GM21717 (cell line): ENCODE data around the gene PUM1.

Experiments used
- ATAC-seq: cut with Tn5 transposase; IDR thresholded peaks from one replicate; pipeline ENCODE4 v1.9.1; 2021; ENCODE audit warnings: mild to moderate bottlenecking, moderate library complexity; ENCODE audit not compliant: unreplicated experiment

PUM1 gene

DNA sequence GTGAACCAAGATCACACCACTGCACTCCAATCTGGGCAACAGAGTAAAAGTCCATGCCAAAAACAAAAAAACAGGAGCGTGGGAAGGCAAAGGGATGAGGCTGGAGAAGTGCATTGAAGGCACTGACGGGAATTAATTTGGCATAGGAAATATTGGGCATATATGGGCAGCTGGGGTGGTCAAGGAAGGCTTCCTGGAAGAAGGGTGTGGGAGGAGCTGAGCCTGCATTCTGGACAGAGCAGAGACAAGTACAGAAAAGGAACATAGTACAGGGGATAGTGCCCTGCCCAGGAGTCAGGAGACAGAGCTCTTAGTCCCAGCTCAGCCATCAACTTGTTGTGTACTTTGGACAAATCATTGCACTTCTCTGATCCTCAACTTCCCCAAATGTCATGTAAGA lies 168.6 kb downstream of the PUM1 start:
- no peak for ATAC-seq

DNA sequence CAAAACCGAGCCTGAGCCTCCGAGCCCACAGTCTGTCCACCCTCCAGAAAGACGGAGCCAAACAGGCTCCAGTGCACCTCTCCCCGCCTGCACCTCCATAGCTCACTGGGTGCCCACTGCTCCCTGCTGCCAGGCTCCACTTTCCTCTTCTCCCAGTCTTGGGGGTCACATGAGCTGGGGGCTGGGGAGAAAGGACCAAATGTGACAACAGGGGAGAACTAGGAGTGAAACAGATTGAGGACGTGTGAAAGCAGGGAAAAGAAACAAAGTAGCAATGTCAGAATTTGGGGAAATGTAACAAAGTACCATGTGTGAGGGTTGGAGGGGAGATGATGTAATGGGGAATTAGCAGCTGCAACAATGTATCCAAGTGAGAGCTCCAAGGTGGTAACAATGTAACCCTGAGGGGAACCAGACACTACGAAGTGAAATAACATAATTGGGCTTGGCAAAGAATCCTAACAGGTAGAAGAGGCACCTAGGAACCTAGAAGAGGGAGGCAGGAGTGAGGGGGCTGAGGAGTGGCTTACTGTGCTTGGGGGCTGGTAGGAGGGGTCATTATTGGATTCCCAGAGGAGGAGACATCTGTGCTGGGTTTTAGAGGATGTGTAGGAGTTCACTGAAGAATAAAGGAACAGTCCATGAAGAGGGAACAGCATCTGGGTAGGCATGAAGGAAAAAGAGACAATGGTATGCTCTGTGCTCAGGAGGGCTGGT lies 169.4 kb downstream of the PUM1 start:
- no peak for ATAC-seq

DNA sequence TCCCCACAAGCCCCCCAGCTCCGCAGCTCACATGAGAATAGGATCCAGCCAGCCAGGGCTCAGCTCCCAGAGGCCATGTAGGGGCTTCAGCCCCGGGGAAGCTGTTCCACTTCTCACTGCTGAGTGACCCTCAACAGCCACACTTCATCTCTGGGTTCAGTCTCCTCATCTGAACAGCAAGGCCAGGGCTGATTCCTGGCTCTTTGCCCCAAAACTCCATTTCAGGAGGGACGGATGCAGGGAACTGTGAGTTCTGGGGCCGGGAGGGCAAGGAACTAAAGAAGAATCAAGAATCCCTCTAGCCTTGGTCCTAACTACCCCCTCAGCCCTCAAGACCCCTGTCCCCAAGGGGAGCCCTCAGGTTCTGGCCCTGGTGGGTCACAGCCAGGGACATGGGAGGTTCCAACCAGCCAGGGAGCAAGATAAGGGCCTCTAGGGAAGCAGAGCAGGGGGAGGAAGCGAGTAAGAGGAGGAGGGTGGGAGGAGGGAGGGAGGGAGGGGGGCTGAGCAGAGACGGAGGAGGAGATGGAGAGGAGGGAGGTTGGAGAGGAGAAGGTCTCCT lies 170.1 kb downstream of the PUM1 start:
- ATAC-seq = no peak

DNA sequence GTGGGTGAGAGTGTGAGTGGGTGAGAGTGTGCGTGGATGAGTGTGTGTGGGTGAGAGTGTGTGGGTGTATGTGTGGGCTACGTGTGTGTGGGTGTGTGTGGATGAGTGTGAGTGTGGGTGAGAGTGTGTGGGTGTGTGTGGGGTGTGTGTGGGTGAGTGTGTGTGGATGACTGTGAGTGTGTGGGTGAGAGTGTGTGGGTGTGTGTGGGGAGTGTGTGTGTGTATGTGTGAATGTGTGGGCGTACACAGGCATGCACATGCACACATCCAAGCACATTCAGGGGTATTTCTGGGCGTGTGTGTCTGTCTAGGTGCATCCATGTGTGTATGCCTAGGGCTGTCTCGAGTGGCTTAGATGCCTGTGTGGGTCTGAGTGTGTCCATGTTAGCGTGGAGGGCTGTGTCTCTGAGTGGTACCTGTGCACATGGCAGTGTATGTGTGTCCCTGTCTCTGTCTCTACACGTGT lies 171.0 kb downstream of the PUM1 start:
- no peak for ATAC-seq

DNA sequence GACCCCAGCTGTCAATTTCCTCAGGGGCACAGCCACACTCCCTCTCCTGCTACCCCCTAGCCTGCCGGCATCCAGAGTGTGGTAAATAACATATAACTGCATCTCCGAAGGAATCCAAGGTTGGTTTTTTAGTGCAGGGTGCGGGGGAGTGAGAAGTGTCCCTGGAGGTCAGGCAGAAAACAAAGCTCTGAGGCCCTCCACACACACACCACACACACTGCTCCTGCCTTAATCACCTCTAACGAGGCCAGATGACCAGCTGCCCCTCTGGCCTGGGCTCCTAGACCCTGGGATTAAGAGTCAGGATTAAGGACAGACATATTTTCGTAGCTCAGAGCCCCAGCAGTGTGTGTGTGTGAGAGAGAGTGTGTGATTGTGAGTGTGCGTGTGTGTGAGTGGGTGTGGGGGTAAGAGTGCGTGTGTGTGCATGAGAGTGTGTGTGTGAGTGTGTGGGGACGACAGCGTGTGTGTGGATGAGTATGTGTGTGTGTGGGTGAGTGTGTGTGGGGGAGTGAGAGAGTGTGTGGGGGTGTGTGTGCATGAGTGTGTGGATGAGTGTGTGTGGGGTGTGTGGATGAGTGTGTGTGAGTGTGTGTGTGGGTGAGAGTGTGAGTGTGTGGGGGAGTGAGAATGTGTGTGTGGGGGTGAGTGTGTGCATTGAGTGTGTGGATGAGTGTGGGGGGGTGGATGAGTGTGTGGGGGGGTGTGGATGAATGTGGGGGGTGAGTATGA lies 171.6 kb downstream of the PUM1 start:
- no peak for ATAC-seq

DNA sequence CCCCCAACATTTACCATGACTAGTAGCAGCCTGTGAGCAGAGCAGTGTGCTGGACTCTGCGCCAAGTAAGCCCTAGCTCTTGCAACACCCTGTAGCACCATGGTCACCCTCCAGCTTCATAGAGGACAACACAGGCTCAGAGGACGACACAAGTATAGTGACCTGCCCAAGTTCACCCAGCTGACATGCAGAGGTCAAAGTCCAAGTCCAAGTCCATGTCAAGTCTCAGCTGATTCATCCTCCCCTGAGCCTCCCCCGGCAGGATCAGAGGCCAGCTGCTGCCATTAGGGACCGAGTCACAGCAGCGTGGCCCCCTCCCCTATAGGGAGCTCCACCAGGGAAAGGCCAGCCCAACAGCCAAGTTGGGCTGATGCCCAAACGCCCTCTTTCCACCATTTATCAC lies 172.8 kb downstream of the PUM1 start:
- no peak for ATAC-seq

DNA sequence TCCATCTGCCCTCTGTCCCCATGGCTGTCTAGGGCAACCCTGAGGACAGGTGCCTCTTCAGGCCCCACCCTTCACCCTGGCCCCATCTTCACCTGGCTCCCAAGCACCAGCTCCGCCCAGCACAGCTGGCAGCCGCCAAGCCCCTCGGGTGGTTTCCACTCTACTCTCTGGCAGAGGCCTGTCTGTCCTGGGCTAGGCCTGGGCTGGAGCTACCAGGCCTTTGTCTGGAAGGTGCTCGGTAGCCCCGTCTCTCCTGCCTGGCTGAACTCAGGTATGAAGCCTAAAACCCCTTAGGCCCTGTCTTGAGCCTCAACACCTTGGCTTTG lies 174.3 kb downstream of the PUM1 start:
- no peak for ATAC-seq

DNA sequence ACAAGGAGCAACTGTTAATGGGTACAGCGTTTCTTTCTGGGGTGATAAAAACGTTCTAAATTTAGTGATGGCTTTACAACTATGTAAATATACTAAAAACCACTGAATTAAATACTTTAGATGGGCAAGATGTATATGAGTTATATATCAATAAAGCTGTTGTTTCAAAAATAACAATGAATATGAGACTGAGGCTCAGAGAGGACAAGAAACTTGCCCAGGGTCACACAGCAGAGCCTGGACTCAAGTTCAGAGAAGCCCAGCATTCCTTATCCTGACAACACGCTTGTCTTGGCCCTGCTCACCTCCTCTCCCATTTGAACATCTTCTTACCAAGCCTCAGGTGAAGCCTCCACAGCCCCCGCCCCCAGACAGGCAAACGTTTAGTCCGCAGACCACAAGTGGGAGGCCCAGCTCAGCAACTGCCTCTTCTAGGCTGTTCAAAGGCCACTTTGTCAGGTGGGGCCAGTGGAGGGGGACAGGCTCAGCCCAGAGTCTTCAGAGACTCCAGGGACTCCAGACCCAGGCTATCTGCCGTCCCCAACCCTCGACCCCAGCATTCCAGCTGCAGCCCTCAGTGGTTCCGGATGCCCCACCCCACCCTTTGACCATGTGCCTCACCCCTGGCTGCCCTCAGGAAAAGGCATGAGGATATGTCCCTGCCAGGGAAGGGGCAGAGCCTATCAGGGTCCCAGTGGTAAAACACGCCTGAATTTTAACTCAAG lies 174.9 kb downstream of the PUM1 start:
- no peak for ATAC-seq

DNA sequence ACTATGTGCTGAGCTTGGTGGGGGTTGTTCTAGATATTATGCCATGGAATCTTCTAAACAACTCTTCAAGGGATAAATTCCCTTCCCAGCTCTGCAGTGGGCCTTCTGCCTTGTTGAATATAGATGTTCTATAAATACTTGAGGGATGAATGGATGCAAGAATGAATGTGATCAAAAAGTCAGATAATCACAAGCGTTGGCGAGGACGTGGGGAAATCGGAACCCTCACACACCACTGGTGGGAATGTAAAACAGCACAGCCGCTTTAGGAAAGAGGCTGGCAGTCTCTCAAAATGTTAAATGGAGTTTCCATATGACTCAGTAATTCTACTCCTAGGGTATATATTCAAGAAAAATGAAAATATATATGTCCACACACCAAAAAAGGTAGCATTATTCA lies 176.0 kb downstream of the PUM1 start:
- no peak for ATAC-seq

DNA sequence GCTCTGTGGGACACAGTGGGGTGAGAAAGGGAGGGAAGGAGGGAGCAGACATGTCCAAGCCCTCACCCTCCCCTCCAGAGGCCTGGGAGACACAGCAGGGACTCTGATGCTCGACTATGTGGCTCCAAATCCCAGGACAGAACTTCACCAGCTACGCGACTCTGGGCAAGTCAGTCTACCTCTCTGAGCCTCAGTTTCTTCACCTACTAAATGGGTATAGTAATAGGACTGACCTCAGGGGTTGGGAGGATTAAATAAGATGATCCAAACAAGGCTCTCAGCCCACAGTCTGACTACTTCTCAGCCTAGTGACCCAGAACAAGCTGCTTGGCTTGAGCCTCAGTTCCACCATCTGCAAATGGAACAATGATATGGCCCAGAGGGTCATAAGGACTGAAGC lies 176.5 kb downstream of the PUM1 start:
- no peak for ATAC-seq

DNA sequence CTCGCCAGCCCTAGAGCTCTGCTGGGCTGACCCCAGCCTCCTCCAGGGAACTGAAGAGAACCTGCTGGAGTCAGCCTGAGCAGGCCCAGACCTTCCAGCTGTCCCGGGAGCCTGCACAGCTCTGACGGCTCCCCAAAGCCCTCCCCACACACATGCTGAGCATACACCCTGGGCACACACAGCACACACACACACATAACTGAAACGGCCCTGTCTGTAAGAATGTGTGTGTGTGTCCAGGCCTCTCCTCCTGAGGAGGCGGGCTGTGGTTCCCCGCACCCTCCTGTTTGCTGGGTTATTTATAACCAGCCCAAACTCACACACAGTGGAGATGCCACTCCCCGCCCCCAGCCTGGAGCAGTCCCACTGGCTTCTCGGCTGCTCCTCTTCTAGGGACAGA lies 177.1 kb downstream of the PUM1 start:
- ATAC-seq = no peak

DNA sequence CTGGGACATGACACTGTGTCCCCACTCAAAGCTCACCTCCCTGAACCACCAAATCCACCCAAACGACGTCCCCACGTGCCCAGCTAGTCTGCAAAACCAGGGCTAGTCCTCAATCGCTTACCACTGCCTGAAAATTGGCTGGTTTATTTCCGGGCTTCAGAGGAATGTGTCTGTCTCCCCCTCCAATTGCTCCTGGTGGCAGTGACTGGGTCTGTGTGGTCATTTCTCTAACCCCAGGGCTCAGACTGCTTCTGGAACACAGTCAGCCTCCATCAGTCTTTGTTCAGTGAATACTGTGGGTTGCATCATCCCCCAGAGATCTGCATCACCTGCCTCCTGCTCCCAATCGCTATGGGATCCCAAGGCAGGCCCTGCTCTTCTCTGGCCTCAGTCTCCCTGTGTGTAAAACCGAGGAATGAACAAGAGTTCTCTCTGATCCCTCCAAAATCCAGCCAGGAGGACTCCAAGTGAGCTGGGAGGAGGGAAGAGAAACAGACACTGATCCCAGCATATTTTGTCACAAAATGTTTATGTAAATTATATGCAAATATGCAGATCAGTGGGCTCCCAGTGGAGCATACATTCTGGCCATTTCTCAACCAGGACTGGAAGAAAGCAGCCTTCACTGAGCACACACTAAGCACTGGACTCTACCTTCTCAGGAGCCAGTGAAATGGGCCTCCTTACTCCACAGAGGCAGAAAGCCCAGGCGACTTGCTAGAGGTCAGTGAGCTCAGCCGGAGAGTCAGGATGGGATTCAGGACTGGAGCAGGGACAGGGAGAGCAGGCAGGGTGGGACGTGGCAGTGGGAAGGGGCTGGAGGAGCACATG lies 177.8 kb downstream of the PUM1 start:
- no peak for ATAC-seq

DNA sequence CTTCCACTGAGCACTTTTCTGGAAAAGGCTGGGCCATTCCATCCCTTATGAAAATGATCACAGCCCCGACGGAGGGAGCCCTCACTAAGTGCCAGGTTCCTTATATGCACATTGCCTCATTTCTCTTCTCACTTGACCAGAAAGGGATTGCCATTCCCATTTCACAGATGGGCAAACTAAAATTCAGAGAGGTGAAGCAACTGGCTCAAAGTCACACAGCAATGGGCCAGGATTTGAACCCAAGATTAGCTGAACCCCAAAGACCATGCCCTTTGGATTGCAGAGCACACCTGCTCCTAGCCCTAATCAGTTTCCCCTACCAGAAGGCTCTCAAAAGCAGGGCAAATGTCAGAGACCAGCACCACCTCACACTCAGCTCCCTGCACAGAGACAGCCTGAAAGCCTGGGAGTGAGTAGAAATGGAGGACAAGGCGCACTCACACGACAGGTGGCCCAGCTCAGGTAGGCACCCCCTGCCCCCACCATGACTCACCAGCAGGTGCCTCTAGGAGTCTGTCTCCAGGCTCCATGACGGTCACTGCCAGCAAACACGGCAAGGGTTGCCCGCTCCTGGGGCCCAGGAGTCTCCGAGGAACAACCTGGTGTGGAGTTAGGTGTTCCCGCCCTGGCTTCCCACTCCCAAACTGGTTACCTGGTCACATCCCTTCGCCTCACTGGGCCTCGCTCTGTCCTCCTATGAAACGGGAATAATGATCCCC lies 178.6 kb downstream of the PUM1 start:
- ATAC-seq = no peak

DNA sequence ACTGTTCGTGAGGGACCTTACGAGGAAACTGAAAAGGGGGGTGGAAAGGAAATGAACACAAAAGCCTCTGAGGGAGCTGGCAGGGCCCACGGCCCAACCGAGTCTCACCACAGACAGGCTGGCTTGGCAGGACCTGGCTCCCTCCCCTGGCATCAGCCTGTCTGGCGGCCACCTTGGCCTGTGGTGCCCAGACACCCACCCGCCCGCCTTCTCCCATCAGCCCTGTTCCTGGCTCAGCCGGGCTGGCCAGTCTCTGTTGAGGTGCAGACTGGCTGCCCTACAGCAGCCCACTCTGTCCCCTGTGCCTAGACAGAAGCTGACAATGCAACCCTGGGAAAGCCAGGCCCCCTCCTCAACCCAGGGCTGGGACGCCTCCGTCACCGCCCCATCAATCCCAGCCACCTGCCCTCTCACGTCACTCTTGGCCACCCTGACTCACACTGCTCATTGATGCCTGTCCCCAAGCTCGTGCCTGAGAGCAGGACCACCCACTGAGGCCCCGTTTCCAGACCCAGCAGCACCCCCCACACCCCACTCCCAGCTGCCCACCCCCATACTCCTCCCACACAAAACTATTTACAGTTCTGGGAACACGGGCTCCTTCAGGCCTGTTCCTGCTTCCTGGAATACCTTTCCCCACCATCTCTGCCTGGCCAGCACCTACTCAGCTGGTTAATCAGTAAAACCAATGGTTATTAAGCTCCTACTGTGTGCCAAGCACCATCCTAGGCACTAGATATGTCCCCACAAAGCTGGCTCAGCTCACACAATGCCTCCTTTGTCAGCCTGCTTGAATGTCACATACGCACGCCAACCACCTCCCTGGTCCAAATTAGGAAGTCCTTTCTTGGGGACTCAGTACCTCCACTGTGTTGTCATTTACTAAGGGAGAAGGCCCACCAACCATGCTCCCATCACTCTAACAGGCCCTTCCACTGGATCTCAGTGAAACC lies 179.7 kb downstream of the PUM1 start:
- no peak for ATAC-seq

DNA sequence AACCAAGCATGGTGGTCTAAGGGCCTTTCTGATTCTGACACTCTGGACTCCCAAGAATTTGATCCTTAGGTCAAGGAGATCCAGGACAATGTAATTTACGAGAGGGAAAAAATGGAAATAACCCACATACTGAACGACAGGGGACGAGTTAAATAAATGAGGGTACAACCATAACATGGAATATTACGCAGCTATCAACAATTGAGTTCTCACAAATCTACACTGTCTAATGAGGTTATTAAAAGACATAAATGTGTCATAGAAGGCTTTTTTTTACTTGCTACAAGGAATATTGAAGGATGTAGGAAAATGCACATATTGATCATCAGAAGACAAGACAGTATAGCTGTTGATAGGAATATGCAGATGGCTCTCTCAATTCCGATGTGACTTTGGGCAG lies 180.8 kb downstream of the PUM1 start:
- ATAC-seq = no peak

DNA sequence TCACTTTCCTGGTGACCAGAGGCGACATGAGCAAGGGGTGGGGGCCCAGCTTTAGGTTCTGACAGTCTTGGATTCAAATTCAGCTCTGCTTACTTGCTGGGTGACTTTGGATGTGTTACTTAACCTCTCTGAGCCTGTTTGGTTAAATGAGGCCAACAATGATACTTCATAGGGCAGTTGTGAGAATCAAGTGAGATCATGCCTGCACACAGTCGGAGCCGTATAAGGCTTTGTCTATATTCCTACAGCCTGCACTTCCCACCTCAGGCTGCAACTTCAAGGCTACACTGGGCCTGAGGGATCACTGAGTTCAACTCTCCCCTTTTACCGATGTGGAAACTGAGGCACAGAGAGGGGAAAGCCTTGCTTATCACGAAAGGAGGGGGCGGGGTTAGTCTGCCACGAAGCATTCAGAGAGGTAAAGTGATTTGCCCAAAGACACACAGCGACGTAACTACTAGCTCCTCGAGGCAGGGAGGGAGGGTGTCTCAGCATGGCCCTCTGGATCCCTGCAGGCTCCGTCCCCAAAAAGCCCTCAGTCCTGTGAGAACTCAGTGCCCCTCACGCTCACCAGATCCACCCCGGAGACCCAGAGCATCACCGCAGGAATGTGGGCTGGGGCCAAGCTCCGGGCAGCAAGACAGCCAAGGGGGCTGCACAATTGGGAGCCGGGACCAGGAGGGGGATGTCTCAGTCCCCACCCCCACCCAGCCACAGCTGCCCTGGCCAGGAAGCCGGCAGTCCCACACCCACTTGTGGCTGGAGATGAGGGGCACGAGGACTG lies 181.9 kb downstream of the PUM1 start:
- no peak for ATAC-seq

DNA sequence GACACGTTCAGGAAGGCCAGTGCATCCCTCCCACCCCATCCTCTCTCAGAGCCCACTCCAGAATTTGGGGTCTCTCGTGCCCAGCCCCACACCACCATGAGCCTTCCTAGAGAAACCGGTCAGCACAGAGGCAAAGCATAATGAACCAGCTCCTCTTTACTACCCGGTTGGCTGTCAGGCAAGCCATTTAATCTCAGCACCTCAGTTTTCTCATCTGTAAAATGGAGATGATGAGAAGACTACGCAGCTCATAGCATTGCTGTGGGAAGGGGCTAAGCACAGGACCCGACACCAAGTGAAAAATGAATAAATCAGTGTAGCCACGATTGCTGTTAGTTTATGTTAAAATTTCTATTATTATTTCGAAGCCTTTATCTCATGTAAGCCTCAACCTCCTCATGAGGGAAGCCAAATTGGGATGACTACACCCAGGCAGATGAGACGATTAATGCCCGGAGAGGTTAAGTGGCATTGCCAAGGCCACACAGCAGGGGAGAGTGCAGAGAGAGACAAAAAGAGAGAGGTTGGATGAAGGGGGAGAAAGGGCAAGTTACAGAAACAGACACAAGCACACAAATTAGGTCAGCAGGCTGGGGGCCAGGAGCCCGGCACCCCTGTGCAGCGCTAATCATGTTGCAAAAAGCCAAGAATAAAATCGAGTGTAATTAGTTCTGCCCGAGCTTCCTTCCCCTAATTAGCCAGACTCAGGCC lies 182.7 kb downstream of the PUM1 start:
- no peak for ATAC-seq
